Lower leg skin (tissue), 3 donors: ENCODE data around the gene IL10.

Experiments
- CTCF ChIP-seq, 3 donors: fragments of 450-650 bp; IDR thresholded peaks; one replicate each; pipeline ENCODE4 v1.5.1; 2016; ENCODE audit warnings: antibody characterized with exemption in 3 of 3, mild to moderate bottlenecking in 3 of 3, moderate library complexity in 2 of 3
- POLR2A ChIP-seq, 2 donors: fragments of 450-650 bp; IDR thresholded peaks; one replicate each; pipeline ENCODE4 v1.6.1; 2016 to 2017; ENCODE audit warnings: antibody characterized with exemption in 2 of 2, mild to moderate bottlenecking in 1 of 2, moderate library complexity in 1 of 2

- TF ChIP-seq CTCF (IDR thresholded peaks at IDR 0.05): no peak
- no peak for TF ChIP-seq POLR2A (IDR thresholded peaks at IDR 0.05)
These were observed 39.8 kb downstream of the IL10 start for GRCh38 chr1:206732508-206732907.
